Measurements from ENCODE around the gene CENPS. TPM values are rescaled to one million over a fixed set of nuclear protein-coding genes. Genes with fewer than 3 reads are reported as not detected.

The CENPS gene
- total and polyA plus RNA-seq, 9 of the 15 experiments (the other 6 are each of a cell fraction or from before 2014, with no cell fraction given): 10.2 to 36.0 (median 26.0) TPM

DNA sequence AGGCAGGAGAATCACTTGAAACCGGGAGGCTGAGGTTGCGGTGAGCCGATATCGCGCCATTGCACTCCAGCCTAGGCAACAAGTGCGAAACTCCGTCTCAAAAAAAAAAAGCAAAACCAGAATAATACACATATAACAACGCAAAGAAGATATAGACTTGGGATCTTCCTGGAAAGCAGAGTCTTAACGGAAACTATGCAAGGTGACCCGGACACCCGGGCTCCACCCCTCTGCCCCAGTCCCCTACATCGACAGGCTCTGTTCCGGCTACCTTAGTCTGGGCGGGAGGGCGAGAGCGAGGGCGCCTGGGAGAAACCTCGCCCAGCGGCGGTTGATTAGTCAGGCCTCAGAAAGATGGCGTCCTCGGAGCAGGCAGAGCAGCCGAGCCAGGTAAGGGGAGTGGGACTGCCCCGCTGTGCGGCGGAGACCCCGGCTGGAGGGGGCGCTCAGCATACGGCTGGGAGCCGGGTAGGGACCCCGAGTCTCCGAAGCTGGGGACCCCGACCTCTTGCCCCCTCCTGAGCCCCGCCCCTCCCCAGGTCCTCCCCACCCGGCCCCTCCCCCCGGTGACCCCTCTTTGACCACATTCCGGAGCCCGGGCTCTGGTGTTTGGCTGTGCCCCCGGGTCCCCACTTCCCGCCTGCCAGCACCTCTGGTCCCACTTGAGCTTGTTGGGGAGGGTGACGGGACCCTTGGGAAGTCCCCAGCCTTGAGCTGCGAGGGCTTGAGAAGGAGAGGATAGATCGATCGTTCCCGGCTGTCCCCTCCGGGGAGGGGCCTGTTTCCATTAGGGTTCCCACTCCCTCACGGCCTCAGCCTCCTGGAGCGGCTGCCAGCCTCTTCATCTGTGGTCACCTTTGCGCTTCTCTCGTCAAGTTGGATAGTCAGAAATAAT, 44.6 kb downstream of the CENPS start, which contains the start of gene PEX14 (continued):
- TF ChIP-seq ZNF57 (CRISPR knock-in tag; IDR thresholded peaks at IDR 0.05) (no peak), HDGF (IDR thresholded peaks at IDR 0.05) (0 out of 2 replicates have a peak, but pooled peaks have one; percentile 80), RNF2 (IDR thresholded peaks at IDR 0.05) (peak; percentile 57; the same call in 1 of the 2 replicates), TSHZ1 (CRISPR knock-in tag; IDR thresholded peaks at IDR 0.05) (no peak), HCFC1 (IDR thresholded peaks at IDR 0.05; ENCODE audit: low read depth, low read length) (peak; percentile 88), ZC3H11A (IDR thresholded peaks at IDR 0.05; ENCODE audit: low read depth, low read length) (0 out of 2 replicates have a peak, but pooled peaks have one; percentile 10), KLF13 (tag; IDR thresholded peaks at IDR 0.05; ENCODE audit: borderline replicate concordance, low read depth) (peak; percentile 57; the same call in 1 of the 2 replicates), RAD21 (CRISPR knock-in tag; conservative IDR thresholded peaks at IDR 0.05 in 1 of 2, IDR thresholded peaks at IDR 0.05 in 1 of 2) (no peak), ZNF785 (CRISPR knock-in tag; IDR thresholded peaks at IDR 0.05) (no peak), SRSF7 (optimal IDR thresholded peaks at IDR 0.05; ENCODE audit: low read depth, low read length) (no peak), PHF20 (IDR thresholded peaks at IDR 0.05; ENCODE audit: partially characterized antibody) (peak; percentile 73), RBM22 (IDR thresholded peaks at IDR 0.05; ENCODE audit: low read depth, low read length, poor library complexity, severe bottlenecking) (peak; percentile 41)
- TF ChIP-seq, protein P1, sequence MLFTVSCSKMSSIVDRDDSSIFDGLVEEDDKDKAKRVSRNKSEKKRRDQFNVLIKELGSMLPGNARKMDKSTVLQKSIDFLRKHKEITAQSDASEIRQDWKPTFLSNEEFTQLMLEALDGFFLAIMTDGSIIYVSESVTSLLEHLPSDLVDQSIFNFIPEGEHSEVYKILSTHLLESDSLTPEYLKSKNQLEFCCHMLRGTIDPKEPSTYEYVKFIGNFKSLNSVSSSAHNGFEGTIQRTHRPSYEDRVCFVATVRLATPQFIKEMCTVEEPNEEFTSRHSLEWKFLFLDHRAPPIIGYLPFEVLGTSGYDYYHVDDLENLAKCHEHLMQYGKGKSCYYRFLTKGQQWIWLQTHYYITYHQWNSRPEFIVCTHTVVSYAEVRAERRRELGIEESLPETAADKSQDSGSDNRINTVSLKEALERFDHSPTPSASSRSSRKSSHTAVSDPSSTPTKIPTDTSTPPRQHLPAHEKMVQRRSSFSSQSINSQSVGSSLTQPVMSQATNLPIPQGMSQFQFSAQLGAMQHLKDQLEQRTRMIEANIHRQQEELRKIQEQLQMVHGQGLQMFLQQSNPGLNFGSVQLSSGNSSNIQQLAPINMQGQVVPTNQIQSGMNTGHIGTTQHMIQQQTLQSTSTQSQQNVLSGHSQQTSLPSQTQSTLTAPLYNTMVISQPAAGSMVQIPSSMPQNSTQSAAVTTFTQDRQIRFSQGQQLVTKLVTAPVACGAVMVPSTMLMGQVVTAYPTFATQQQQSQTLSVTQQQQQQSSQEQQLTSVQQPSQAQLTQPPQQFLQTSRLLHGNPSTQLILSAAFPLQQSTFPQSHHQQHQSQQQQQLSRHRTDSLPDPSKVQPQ (CRISPR knock-in tag; IDR thresholded peaks at IDR 0.05; ENCODE audit: borderline replicate concordance): no peak
- TF ChIP-seq, protein P2, sequence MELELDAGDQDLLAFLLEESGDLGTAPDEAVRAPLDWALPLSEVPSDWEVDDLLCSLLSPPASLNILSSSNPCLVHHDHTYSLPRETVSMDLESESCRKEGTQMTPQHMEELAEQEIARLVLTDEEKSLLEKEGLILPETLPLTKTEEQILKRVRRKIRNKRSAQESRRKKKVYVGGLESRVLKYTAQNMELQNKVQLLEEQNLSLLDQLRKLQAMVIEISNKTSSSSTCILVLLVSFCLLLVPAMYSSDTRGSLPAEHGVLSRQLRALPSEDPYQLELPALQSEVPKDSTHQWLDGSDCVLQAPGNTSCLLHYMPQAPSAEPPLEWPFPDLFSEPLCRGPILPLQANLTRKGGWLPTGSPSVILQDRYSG (tag; conservative IDR thresholded peaks at IDR 0.05; ENCODE audit: low read depth): no peak; the same call in 1 of the 2 replicates
- TF ChIP-seq, protein P3, sequence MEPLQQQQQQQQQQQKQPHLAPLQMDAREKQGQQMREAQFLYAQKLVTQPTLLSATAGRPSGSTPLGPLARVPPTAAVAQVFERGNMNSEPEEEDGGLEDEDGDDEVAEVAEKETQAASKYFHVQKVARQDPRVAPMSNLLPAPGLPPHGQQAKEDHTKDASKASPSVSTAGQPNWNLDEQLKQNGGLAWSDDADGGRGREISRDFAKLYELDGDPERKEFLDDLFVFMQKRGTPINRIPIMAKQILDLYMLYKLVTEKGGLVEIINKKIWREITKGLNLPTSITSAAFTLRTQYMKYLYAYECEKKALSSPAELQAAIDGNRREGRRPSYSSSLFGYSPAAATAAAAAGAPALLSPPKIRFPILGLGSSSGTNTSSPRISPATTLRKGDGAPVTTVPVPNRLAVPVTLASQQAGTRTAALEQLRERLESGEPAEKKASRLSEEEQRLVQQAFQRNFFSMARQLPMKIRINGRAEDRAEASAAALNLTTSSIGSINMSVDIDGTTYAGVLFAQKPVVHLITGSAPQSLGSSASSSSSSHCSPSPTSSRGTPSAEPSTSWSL (CRISPR knock-in tag; IDR thresholded peaks at IDR 0.05; ENCODE audit: borderline replicate concordance): 0 out of 2 replicates have a peak, but pooled peaks have one; percentile 22

All from K562 (cell line).